ENCODE data around the gene SLC25A38. TPM values are rescaled to one million over a fixed set of nuclear protein-coding genes. Genes with fewer than 3 reads are reported as not detected.
"Not testable (repeated sequence)": the region's sequence is repeated elsewhere in the genome, so short reads cannot be mapped to it uniquely, and the experiment has no call there.

SLC25A38 gene
- total RNA-seq, 1 experiment from 2014 or later, result 54.6 TPM

DNA sequence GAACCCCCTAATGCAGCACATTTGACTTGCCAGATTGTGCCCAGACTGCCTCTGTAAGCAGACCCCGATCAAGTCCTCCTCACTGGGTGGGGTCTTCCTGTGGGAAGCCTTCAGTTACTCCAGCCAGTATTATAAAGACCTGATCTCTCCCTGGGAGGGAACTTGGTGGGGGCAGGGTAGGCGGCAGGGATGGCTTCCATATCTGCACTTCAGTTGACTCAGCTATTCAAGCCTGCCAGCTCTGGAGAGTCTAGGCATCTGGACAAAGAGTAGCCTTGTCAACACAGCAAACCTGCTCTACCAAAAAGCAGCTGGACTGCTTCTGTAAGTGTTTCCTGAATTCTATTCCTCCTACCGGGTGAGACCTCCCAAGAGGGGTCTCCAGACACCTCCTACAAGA, 21.0 kb upstream of the SLC25A38 start:
- H2AFZ ChIP-seq (ENCODE audit: low read length), result no peak overlapping the region
- H3K9ac ChIP-seq (ENCODE audit: low read length), result no peak overlapping the region
- H3K27me3 ChIP-seq (ENCODE audit: low read length), result no peaks in the 10 kb centered on the region
- no peak overlapping the region for H3K27ac ChIP-seq (ENCODE audit: low read length)
- H4K20me1 ChIP-seq (ENCODE audit: insufficient read depth, low read depth, low read length), result no peaks in the 10 kb centered on the region
- no peaks in the 10 kb centered on the region for H3K9me3 ChIP-seq (ENCODE audit: low read length)
- DNase-seq, result no peak
- no peaks in the 10 kb centered on the region for H3K4me1 ChIP-seq (ENCODE audit: low read length)
- H3K79me2 ChIP-seq (ENCODE audit: low read length), result no peaks in the 10 kb centered on the region
- H3K4me3 ChIP-seq (ENCODE audit: low read length), result no peak overlapping the region
- no peaks in the 10 kb centered on the region for H3K9me2 ChIP-seq (replicated peaks; ENCODE audit: insufficient read depth, low read length)
- H3K36me3 ChIP-seq (ENCODE audit: insufficient read depth, low read length), result no peaks in the 10 kb centered on the region
- H3K4me2 ChIP-seq (ENCODE audit: low read depth, low read length, poor library complexity, severe bottlenecking), result no peak overlapping the region

DNA sequence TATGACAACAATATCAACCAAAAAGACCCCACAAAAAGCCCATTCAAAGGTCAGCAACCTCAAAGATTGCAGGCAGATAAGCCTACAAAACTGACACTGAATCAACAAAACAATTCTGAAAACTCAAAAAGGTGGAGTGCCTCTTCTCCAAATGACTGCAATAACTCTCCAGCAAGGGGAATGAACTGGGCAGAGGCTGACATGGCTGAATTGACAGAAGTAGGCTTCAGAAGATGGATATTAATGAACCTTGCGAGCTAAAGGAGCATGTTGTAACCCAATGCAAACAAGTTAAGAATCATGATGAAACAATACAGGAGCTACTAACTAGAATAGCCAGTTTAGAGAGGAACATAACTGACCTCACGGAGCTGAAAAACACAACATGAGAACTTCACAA, 20.4 kb upstream of the SLC25A38 start:
- no peaks in the 10 kb centered on the region for H3K4me1 ChIP-seq (ENCODE audit: low read length)
- H3K4me3 ChIP-seq (ENCODE audit: low read length), result no peak overlapping the region
- H3K79me2 ChIP-seq (ENCODE audit: low read length), result no peaks in the 10 kb centered on the region
- no peaks in the 10 kb centered on the region for H3K9me3 ChIP-seq (ENCODE audit: low read length)
- no peaks in the 10 kb centered on the region for H3K9me2 ChIP-seq (replicated peaks; ENCODE audit: insufficient read depth, low read length)
- no peak overlapping the region for H3K4me2 ChIP-seq (ENCODE audit: low read depth, low read length, poor library complexity, severe bottlenecking)
- no peak overlapping the region for H3K9ac ChIP-seq (ENCODE audit: low read length)
- no peak overlapping the region for H3K27ac ChIP-seq (ENCODE audit: low read length)
- DNase-seq, result no peak
- H3K36me3 ChIP-seq (ENCODE audit: insufficient read depth, low read length), result no peaks in the 10 kb centered on the region
- H2AFZ ChIP-seq (ENCODE audit: low read length), result no peak overlapping the region
- no peaks in the 10 kb centered on the region for H4K20me1 ChIP-seq (ENCODE audit: insufficient read depth, low read depth, low read length)
- H3K27me3 ChIP-seq (ENCODE audit: low read length), result no peaks in the 10 kb centered on the region

DNA sequence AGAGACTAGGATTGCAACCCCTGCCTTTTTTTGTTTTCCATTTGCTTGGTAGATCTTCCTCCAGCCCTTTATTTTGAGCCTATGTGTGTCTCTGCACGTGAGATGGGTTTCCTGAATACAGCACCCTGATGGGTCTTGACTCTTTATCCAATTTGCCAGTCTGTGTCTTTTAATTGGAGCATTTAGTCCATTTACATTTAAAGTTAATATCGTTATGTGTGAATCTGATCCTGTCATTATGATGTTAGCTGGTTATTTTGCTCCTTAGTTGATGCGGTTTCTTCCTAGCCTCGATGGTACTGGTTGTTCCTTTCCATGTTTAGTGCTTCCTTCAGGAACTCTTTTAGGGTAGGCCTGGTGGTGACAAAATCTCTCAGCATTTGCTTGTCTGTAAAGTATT, 12.7 kb upstream of the SLC25A38 start:
- H4K20me1 ChIP-seq (ENCODE audit: insufficient read depth, low read depth, low read length); H3K9ac ChIP-seq (ENCODE audit: low read length); H3K36me3 ChIP-seq (ENCODE audit: insufficient read depth, low read length); H3K27ac ChIP-seq (ENCODE audit: low read length); H3K4me2 ChIP-seq (ENCODE audit: low read depth, low read length, poor library complexity, severe bottlenecking); H3K4me3 ChIP-seq (ENCODE audit: low read length); H3K4me1 ChIP-seq (ENCODE audit: low read length); H3K9me2 ChIP-seq (replicated peaks; ENCODE audit: insufficient read depth, low read length); DNase-seq; H2AFZ ChIP-seq (ENCODE audit: low read length); H3K27me3 ChIP-seq (ENCODE audit: low read length); H3K9me3 ChIP-seq (ENCODE audit: low read length); H3K79me2 ChIP-seq (ENCODE audit: low read length): not testable (repeated sequence)

DNA sequence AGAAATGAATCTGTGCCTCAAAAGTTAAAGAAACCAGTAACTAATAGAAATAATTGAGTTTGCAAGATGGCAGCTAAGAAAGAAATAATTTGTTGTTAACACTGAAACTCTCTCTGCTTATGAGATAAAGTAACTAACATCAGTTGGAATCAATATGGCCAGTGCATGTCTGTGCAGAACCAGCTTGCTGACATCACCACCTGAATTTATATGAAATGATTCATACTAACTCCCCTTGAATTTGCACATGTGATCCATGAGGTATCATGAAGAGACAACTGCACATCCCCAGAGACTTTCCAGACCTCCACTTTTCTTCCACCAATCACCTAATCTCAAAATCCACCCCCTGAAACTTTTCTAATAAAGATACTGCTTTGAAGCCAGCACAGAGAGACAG, 10.3 kb upstream of the SLC25A38 start:
- no peaks in the 10 kb centered on the region for H4K20me1 ChIP-seq (ENCODE audit: insufficient read depth, low read depth, low read length)
- H3K4me2 ChIP-seq (ENCODE audit: low read depth, low read length, poor library complexity, severe bottlenecking), result no peak overlapping the region
- H3K27ac ChIP-seq (ENCODE audit: low read length), result no peak overlapping the region
- no peaks in the 10 kb centered on the region for H3K79me2 ChIP-seq (ENCODE audit: low read length)
- H3K4me3 ChIP-seq (ENCODE audit: low read length), result no peak overlapping the region
- DNase-seq, result no peak
- no peak overlapping the region for H3K9ac ChIP-seq (ENCODE audit: low read length)
- H2AFZ ChIP-seq (ENCODE audit: low read length), result no peak overlapping the region
- peaks cover 5% of the 10 kb centered on the region for H3K4me1 ChIP-seq (ENCODE audit: low read length)
- no peaks in the 10 kb centered on the region for H3K9me2 ChIP-seq (replicated peaks; ENCODE audit: insufficient read depth, low read length)
- H3K27me3 ChIP-seq (ENCODE audit: low read length), result no peaks in the 10 kb centered on the region
- H3K9me3 ChIP-seq (ENCODE audit: low read length), result no peaks in the 10 kb centered on the region
- no peaks in the 10 kb centered on the region for H3K36me3 ChIP-seq (ENCODE audit: insufficient read depth, low read length)

DNA sequence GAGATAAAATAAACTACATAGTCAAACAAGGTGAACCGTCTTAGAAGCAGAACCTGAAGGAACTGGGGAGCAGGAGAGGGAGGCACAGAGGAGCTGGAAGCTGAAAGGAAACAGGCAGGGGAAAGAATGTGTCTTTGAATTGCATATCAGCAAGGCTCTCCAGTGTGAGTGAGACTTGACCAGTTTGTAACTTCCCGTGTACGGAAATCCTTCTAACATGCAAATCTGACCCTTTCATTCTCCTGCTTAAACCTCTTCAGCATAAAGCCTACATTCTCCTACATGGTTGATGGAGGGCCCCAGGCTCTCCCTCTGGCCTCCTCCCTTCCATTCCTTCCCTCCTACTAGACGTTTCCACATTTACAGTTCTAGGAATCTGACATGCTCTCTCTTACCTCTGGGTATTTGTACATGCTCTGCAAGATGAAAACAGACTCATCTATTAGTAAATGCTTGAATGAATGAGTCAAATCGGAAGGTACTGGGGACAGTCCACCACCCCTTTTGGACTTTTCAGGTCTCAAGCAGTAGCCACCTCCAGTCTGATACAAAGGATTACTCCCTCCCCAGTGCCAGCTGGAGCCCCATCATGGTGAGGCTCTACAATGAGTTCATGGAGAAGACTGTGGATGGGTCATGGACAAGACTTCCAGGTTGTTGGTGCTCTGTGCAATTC, 6.1 kb upstream of the SLC25A38 start:
- no peaks in the 10 kb centered on the region for H3K79me2 ChIP-seq (ENCODE audit: low read length)
- no peaks in the 10 kb centered on the region for H3K9me2 ChIP-seq (replicated peaks; ENCODE audit: insufficient read depth, low read length)
- no peak overlapping the region for H3K4me2 ChIP-seq (ENCODE audit: low read depth, low read length, poor library complexity, severe bottlenecking)
- no peaks in the 10 kb centered on the region for H3K36me3 ChIP-seq (ENCODE audit: insufficient read depth, low read length)
- no peaks in the 10 kb centered on the region for H3K9me3 ChIP-seq (ENCODE audit: low read length)
- DNase-seq, result no peak
- H4K20me1 ChIP-seq (ENCODE audit: insufficient read depth, low read depth, low read length), result no peaks in the 10 kb centered on the region
- no peaks in the 10 kb centered on the region for H3K27me3 ChIP-seq (ENCODE audit: low read length)
- H3K9ac ChIP-seq (ENCODE audit: low read length), result no peak overlapping the region; the same call in 1 of the 2 replicates
- peaks cover 5% of the 10 kb centered on the region for H3K4me1 ChIP-seq (ENCODE audit: low read length)
- H2AFZ ChIP-seq (ENCODE audit: low read length), result no peak overlapping the region
- no peak overlapping the region for H3K4me3 ChIP-seq (ENCODE audit: low read length)
- H3K27ac ChIP-seq (ENCODE audit: low read length), result no peak overlapping the region

DNA sequence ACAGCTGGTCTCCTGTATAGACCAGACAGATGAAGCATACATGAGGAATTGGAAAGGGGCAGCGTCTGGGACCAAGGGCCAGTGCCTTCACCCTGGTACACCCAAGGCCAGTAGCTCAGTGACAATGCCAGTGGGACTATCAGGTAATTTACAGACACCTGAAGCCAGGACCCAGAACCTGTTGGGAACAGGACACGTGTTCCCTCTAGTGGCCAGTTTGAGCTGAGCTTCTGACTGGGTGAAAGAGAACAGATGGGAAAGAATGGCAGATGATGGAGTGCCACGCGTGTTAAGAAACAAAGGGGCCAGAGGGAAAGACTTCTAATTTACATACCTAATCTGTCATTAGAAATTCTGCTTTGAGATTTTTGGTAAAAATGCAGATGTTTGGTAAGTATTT, 5.1 kb upstream of the SLC25A38 start:
- H3K79me2 ChIP-seq (ENCODE audit: low read length), result no peaks in the 10 kb centered on the region
- H3K27me3 ChIP-seq (ENCODE audit: low read length), result no peaks in the 10 kb centered on the region
- H3K9me2 ChIP-seq (replicated peaks; ENCODE audit: insufficient read depth, low read length), result no peaks in the 10 kb centered on the region
- no peak overlapping the region for H3K4me2 ChIP-seq (ENCODE audit: low read depth, low read length, poor library complexity, severe bottlenecking)
- H3K4me1 ChIP-seq (ENCODE audit: low read length), result peaks cover 13% of the 10 kb centered on the region
- no peak overlapping the region for H3K4me3 ChIP-seq (ENCODE audit: low read length)
- H3K36me3 ChIP-seq (ENCODE audit: insufficient read depth, low read length), result no peaks in the 10 kb centered on the region
- H3K9me3 ChIP-seq (ENCODE audit: low read length), result no peaks in the 10 kb centered on the region
- no peak overlapping the region for H2AFZ ChIP-seq (ENCODE audit: low read length)
- H4K20me1 ChIP-seq (ENCODE audit: insufficient read depth, low read depth, low read length), result no peaks in the 10 kb centered on the region
- no peak overlapping the region for H3K27ac ChIP-seq (ENCODE audit: low read length)
- peak; percentile 81 for DNase-seq
- no peak overlapping the region for H3K9ac ChIP-seq (ENCODE audit: low read length)

DNA sequence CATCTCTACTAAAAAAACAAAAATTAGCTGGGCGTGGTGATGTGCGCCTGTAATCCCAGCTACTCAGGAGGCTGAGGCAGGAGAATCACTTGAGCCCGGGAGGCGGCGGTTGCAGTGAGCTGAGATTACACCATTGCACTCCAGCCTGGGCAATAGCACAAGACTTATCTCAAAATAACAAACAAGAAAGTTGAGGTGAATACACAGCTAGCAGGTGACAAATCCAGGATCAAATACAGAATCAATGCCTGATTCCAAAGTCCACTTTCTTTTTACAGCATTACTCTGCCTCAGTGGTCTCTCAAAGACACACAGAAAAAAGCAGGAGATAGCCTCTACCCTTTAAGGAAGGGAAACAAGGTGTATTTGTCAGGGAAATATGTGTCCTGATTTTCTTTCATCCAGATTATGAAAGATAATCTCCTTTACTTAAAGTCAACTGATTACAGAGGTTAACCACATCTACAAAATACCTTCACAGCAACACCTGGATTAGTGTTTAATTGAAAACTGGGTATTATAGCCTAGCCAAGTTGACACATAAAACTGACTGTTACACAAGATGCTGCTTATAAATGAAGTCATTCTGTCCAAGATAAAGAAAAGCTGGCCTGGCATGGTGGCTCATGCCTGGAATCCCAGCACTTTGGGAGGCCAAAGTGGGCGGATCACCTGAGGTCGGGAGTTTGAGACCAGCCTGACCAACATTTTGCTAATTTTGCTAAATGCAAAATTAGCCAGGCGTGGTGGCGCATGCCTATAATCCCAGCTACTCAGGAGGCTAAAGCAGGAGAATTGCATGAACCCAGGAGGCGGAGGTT, 4.0 kb upstream of the SLC25A38 start:
- Histone ChIP-seq H2AFZ (ENCODE audit: low read length) (no peak overlapping the region), H4K20me1 (ENCODE audit: insufficient read depth, low read depth, low read length) (no peaks in the 10 kb centered on the region), H3K4me2 (ENCODE audit: low read depth, low read length, poor library complexity, severe bottlenecking) (no peak overlapping the region), H3K79me2 (ENCODE audit: low read length) (peaks cover 5% of the 10 kb centered on the region), H3K27me3 (ENCODE audit: low read length) (no peaks in the 10 kb centered on the region), H3K9ac (ENCODE audit: low read length) (no peak overlapping the region), H3K9me3 (ENCODE audit: low read length) (no peaks in the 10 kb centered on the region), H3K27ac (ENCODE audit: low read length) (no peak overlapping the region), H3K9me2 (replicated peaks; ENCODE audit: insufficient read depth, low read length) (no peaks in the 10 kb centered on the region), H3K36me3 (ENCODE audit: insufficient read depth, low read length) (no peaks in the 10 kb centered on the region), H3K4me3 (ENCODE audit: low read length) (no peak overlapping the region), H3K4me1 (ENCODE audit: low read length) (peaks cover 13% of the 10 kb centered on the region)
- DNase-seq, result no peak

DNA sequence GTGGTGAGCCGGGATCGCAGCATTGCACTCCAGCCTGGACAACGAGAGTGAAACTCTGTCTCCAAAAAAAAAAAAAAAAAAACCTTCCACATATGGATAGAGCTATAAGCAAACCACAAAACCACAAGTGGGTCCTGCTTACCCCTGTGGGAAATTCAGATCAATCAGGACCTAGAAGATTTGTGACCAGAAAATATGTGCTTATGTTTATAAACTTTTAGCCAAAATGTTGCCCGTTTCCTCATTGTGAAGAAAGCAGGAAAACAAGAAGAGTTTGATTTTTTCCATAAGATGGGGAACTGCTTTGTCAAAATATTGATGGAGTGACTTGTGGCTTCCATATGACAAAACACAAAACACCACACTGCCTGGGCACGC, 3.4 kb upstream of the SLC25A38 start:
- H3K4me3 ChIP-seq (ENCODE audit: low read length), result no peak overlapping the region
- H3K27me3 ChIP-seq (ENCODE audit: low read length), result no peaks in the 10 kb centered on the region
- no peak overlapping the region for H3K4me2 ChIP-seq (ENCODE audit: low read depth, low read length, poor library complexity, severe bottlenecking)
- H3K9ac ChIP-seq (ENCODE audit: low read length), result no peak overlapping the region
- no peaks in the 10 kb centered on the region for H3K9me3 ChIP-seq (ENCODE audit: low read length)
- no peak overlapping the region for H3K27ac ChIP-seq (ENCODE audit: low read length)
- H3K79me2 ChIP-seq (ENCODE audit: low read length), result peaks cover 10% of the 10 kb centered on the region
- no peak overlapping the region for H2AFZ ChIP-seq (ENCODE audit: low read length)
- peaks cover 17% of the 10 kb centered on the region for H3K4me1 ChIP-seq (ENCODE audit: low read length)
- H4K20me1 ChIP-seq (ENCODE audit: insufficient read depth, low read depth, low read length), result peaks cover 5% of the 10 kb centered on the region
- H3K36me3 ChIP-seq (ENCODE audit: insufficient read depth, low read length), result no peaks in the 10 kb centered on the region
- H3K9me2 ChIP-seq (replicated peaks; ENCODE audit: insufficient read depth, low read length), result no peaks in the 10 kb centered on the region
- DNase-seq, result no peak

Data from Karpas-422 (cell line).